ENCODE results near the gene POLR3B. TPM values are rescaled to one million over a fixed set of nuclear protein-coding genes. Genes with fewer than 3 reads are reported as not detected.

Gene POLR3B
- total and polyA plus RNA-seq, 3 donors from 2014 or later = 9.1 to 15.3 (median 13.0) TPM

DNA sequence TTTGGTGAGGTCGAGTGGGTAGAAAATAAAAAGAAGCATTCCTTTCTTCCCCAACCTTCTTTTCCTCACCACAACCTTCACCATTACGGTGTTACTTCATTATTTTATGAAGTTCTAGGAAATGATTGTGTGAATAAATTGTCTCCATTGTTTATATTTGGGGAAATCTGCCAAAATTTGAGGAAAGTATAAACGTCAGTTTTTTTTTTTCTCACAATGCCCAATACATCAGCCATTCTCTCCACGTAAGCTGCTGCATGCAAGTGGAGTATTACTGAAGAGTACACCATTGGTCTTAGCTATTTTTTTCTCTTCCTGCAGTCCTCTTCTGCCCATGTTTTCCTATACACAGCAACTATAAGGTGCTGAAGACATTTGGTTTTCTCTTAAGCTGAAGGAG, 9.1 kb upstream of the POLR3B start:
- intact Hi-C loops (cut with DNase I; ENCODE audit: low total_unique reads) = no loop called here
- WGBS, 2 donors = 39 to 55% methylated on average over 4 of the region's 4 CpGs
- no peak overlapping the region for H3K4me3 ChIP-seq
- no peaks in the 10 kb centered on the region for H3K9me3 ChIP-seq
- no peaks in the 10 kb centered on the region for H3K27me3 ChIP-seq
- no peak overlapping the region for H3K27ac ChIP-seq
- TF ChIP-seq, protein P1, sequence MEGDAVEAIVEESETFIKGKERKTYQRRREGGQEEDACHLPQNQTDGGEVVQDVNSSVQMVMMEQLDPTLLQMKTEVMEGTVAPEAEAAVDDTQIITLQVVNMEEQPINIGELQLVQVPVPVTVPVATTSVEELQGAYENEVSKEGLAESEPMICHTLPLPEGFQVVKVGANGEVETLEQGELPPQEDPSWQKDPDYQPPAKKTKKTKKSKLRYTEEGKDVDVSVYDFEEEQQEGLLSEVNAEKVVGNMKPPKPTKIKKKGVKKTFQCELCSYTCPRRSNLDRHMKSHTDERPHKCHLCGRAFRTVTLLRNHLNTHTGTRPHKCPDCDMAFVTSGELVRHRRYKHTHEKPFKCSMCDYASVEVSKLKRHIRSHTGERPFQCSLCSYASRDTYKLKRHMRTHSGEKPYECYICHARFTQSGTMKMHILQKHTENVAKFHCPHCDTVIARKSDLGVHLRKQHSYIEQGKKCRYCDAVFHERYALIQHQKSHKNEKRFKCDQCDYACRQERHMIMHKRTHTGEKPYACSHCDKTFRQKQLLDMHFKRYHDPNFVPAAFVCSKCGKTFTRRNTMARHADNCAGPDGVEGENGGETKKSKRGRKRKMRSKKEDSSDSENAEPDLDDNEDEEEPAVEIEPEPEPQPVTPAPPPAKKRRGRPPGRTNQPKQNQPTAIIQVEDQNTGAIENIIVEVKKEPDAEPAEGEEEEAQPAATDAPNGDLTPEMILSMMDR (IDR thresholded peaks at IDR 0.05) = no peak
- no peak for TF ChIP-seq POLR2A (IDR thresholded peaks at IDR 0.05)
- peaks cover 4% of the 10 kb centered on the region for H3K4me1 ChIP-seq
- no peaks in the 10 kb centered on the region for H3K36me3 ChIP-seq (ENCODE audit: low read depth, missing control alignments)
- DNase-seq = no peak

DNA sequence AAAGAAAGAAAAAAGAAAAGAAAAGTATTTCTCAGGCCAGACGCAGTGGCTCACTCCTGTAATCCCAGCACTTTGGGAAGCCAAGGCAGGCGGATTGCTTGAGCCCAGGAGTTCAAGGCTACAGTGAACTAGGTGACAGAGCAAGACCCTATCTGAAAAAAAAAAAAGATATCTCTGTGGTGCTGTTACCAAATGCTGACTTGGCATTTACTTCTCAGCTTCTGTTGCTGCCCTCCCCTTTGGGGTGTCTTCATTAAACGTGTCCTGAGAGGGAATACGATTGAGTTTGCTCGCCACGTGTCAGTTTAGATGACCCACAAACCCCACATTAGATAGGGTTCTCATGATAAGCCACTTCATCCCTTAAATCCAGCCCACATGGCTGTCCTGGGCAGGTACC, 4.4 kb upstream of the POLR3B start:
- peaks cover 11% of the 10 kb centered on the region for H3K4me1 ChIP-seq
- no peaks in the 10 kb centered on the region for H3K9me3 ChIP-seq
- no peaks in the 10 kb centered on the region for H3K36me3 ChIP-seq (ENCODE audit: low read depth, missing control alignments)
- no peak for DNase-seq
- H3K27me3 ChIP-seq = no peaks in the 10 kb centered on the region
- 37% methylated on average over 6 of the region's 6 CpGs for WGBS, 2 donors
- no peak overlapping the region for H3K4me3 ChIP-seq
- TF ChIP-seq, protein P1 (IDR thresholded peaks at IDR 0.05) = no peak
- TF ChIP-seq POLR2A (IDR thresholded peaks at IDR 0.05) = no peak
- H3K27ac ChIP-seq = peak overlapping the region; percentile 35 to 43
- intact Hi-C loops (cut with DNase I; ENCODE audit: low total_unique reads) = no loop called here

DNA sequence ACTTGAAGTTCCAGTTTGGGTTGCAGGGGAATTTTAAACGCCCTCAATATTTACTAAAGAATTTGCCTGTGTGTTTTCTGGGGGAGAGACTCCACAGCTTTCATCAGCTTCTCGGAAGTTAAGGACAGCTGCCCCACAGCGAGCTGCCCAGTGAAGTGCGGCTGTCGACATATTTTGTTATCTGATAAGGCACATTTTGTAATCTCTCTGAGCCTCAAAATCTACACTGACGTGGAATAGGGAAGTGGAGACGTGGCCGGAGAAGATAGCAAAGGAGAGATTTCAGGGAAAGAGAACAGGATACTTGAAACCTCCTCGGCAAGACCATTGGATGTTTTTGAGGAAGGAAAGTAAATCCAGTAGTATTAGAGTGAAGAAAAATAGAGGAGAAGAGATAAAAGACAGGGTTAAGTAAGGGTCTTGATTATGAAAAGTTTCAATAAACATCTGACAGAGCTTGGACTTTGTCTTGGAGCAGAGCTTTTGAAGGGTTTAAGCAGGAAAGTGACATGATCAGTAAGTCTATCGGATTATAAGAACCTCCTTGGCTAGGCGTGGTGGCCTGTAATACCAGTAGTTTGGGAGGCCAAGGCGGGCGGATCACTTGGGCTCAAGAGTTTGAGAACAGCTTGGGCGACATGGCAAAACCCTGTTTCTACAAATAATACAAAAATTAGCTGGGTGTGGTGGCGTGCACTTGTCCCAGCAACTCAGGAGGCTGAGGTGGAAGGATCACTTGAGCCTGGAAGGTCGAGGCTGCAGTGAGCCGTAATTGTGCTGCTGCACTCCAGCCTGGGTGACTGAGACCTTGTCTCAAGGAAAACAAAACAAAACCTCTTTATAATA, 1.1 kb downstream of the POLR3B start:
- 25 to 32% methylated on average over 17 of the region's 17 CpGs for WGBS, 2 donors
- peak; percentile 30 for DNase-seq
- H3K9me3 ChIP-seq = no peaks in the 10 kb centered on the region
- peak overlapping the region; percentile 82 to 94 for H3K4me3 ChIP-seq
- H3K27me3 ChIP-seq = no peaks in the 10 kb centered on the region
- no peak for TF ChIP-seq POLR2A (IDR thresholded peaks at IDR 0.05)
- TF ChIP-seq, protein P1 (IDR thresholded peaks at IDR 0.05) = no peak
- H3K27ac ChIP-seq = peak overlapping the region; percentile 92 to 93
- no peaks in the 10 kb centered on the region for H3K36me3 ChIP-seq (ENCODE audit: low read depth, missing control alignments)
- H3K4me1 ChIP-seq = peaks cover 10% of the 10 kb centered on the region
- intact Hi-C loops (cut with DNase I; ENCODE audit: low total_unique reads) = no loop called here

DNA sequence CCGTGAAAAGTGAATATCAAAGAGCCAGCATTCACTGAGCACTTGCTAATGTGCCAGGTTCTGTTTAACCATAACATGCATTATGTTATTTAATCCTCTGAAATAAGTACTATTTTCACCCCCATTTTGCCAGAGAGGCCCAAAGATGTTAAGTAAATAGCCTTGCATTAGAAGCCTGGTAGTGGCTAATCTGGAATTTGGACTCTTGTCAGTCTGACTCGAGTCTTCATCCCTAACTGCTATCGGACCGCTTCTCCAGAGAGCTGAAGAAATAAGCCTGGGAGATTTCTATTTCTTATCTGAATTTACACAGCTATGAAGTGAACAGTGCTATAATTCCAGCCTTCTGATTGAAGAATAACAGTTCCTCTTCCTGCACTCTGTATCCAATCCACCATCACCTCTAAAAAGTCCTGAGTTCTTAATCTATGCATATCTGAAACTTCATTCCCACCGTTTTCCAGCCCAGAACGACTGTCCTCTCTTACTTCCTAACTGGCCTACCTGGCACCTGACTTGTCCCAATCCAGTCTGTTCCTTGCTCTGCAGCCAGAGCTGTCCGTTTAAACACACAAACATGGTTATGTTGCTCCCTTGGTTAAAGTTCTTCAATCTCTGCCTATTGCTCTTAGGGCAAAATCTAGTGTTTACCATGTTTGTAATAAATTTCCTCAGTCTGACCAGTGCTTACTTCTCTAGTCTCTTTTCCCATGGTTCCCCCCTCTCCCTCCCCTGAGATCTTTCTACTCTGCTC, 2.3 kb downstream of the POLR3B start:
- no peaks in the 10 kb centered on the region for H3K27me3 ChIP-seq
- no peak overlapping the region for H3K27ac ChIP-seq
- H3K4me1 ChIP-seq = peaks cover 9% of the 10 kb centered on the region
- intact Hi-C loops (cut with DNase I; ENCODE audit: low total_unique reads) = no loop called here
- no peak for TF ChIP-seq POLR2A (IDR thresholded peaks at IDR 0.05)
- TF ChIP-seq, protein P1 (IDR thresholded peaks at IDR 0.05) = no peak
- WGBS, 2 donors = 76 to 78% methylated on average over 7 of the region's 7 CpGs
- no peak overlapping the region for H3K4me3 ChIP-seq
- no peaks in the 10 kb centered on the region for H3K9me3 ChIP-seq
- no peak for DNase-seq
- H3K36me3 ChIP-seq (ENCODE audit: low read depth, missing control alignments) = no peaks in the 10 kb centered on the region

Data from testis (tissue), 3 donors.